KMS-11 (cell line): ENCODE data around the gene SMAD7.

Source experiments
- H2AFZ ChIP-seq: fragments of 200-600 bp; sonication (generic); 2 replicates; pipeline ENCODE4 v1.6.1; 2016; ENCODE audit warnings: antibody characterized with exemption, mixed run types, low read depth
- H3K27ac ChIP-seq: fragments of 200-600 bp; sonication (generic); 2 replicates; pipeline ENCODE4 v1.6.1; 2016; ENCODE audit warnings: mild to moderate bottlenecking, mixed run types
- H3K27me3 ChIP-seq: fragments of 200-600 bp; sonication (generic); 2 replicates; pipeline ENCODE4 v1.6.1; 2017; ENCODE audit warnings: mild to moderate bottlenecking, low read depth, mixed run types, moderate library complexity; ENCODE audit not compliant: insufficient read depth
- H3K36me3 ChIP-seq: fragments of 200-600 bp; sonication (generic); 2 replicates; pipeline ENCODE4 v1.6.1; 2017; ENCODE audit warnings: mild to moderate bottlenecking, mixed run types; ENCODE audit not compliant: insufficient read depth
- H3K4me1 ChIP-seq: fragments of 200-600 bp; sonication (generic); 2 replicates; pipeline ENCODE4 v1.6.1; 2016; ENCODE audit warnings: mild to moderate bottlenecking, low read depth, mixed run types; ENCODE audit not compliant: poor library complexity, severe bottlenecking
- H3K4me2 ChIP-seq: fragments of 200-600 bp; sonication (generic); 2 replicates; pipeline ENCODE4 v1.7.0; 2016; ENCODE audit warnings: mild to moderate bottlenecking, mixed run types
- H3K4me3 ChIP-seq: fragments of 200-600 bp; sonication (generic); IDR thresholded peaks from 2 replicates; pipeline ENCODE4 v1.6.1; 2017; ENCODE audit warnings: low read depth, low read length, mixed read lengths; ENCODE audit not compliant: insufficient read depth
- H3K79me2 ChIP-seq: fragments of 200-600 bp; sonication (generic); 2 replicates; pipeline ENCODE4 v1.6.1; 2016; ENCODE audit warnings: low read depth, mixed run types; ENCODE audit not compliant: insufficient read depth
- H3K9ac ChIP-seq: fragments of 200-600 bp; sonication (generic); 2 replicates; pipeline ENCODE4 v1.6.1; 2016; ENCODE audit warnings: mild to moderate bottlenecking, mixed run types
- H4K20me1 ChIP-seq: fragments of 200-600 bp; sonication (generic); 2 replicates; pipeline ENCODE4 v1.6.1; 2016; ENCODE audit warnings: mild to moderate bottlenecking, mixed run types; ENCODE audit not compliant: insufficient read depth
- CTCF ChIP-seq: fragments of 200-600 bp; sonication (generic); conservative IDR thresholded peaks from 2 replicates; pipeline ENCODE4 v1.6.1; 2017; ENCODE audit warnings: low read depth, mild to moderate bottlenecking, antibody characterized with exemption, low read length, moderate library complexity, mixed read lengths

The SMAD7 gene

GRCh38 chr18:48959551-48959920 is 8.8 kb upstream of the SMAD7 start:
- Histone ChIP-seq H3K4me2 (no peak overlapping the region), H3K4me1 (no peaks in the 10 kb centered on the region), H3K4me3 (no peak overlapping the region), H2AFZ (no peak overlapping the region), H3K9ac (no peak overlapping the region), H3K27ac (no peak overlapping the region), H3K27me3 (no peaks in the 10 kb centered on the region), H4K20me1 (no peaks in the 10 kb centered on the region), H3K36me3 (no peaks in the 10 kb centered on the region), H3K79me2 (no peaks in the 10 kb centered on the region)
- no peak for TF ChIP-seq CTCF

DNA sequence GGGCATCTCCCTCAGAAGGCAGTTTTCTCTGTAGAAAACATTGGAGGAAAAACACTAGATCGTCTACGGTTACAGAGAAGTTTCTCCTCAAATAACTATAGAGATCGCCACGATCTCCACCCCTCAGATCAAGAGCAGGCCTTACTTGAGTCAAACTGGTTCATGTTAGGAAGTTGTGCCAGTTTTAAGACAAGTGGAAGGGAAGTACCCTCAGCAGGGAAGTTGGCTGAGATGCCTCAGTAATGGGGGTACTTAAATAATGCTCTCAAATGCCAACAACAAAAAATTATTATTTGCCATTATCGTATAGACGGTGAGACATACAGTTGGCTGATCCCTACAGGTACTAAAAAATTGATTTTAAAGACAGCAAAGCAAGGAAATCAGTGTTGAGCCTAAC is 8.2 kb upstream of the SMAD7 start:
- no peak overlapping the region for H3K4me3 ChIP-seq
- no peak overlapping the region for H3K27ac ChIP-seq

DNA sequence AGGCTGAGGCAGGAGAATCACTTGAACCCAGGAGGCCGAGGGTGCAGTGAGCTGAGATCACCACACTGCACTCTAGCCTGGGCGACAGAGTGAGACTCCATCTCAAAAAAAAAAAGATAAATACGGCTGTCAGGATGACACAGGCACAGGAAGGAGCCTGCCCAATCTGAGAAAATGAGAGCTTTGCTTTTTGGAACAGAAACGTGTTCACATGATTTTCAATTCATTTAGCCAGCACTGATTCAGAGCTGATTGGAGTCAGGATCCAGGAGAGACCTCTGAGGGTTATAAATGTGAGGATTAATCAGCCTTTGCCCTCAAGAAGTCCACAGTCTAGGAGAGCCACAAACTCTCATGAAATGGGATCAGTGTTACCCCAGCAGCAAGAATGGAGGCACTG is 6.9 kb upstream of the SMAD7 start:
- Histone ChIP-seq H2AFZ (no peak overlapping the region), H3K27me3 (no peaks in the 10 kb centered on the region), H3K79me2 (peaks cover 8% of the 10 kb centered on the region; the same call in 1 of the 2 replicates), H3K27ac (no peak overlapping the region), H3K36me3 (no peaks in the 10 kb centered on the region), H4K20me1 (no peaks in the 10 kb centered on the region), H3K9ac (no peak overlapping the region), H3K4me2 (no peak overlapping the region), H3K4me1 (peaks cover 15% of the 10 kb centered on the region), H3K4me3 (no peak overlapping the region)
- no peak for TF ChIP-seq CTCF

More for the DNA sequence above, 8.2 kb upstream of the SMAD7 start:
- Histone ChIP-seq H3K4me2 (no peak overlapping the region), H3K9ac (no peak overlapping the region), H3K27me3 (no peaks in the 10 kb centered on the region), H2AFZ (no peak overlapping the region), H3K4me1 (peaks cover 4% of the 10 kb centered on the region), H3K36me3 (no peaks in the 10 kb centered on the region), H3K79me2 (peaks cover 4% of the 10 kb centered on the region; the same call in 1 of the 2 replicates), H4K20me1 (no peaks in the 10 kb centered on the region)
- no peak for TF ChIP-seq CTCF

- Histone ChIP-seq H4K20me1 (no peaks in the 10 kb centered on the region), H3K9ac (no peak overlapping the region), H3K36me3 (no peaks in the 10 kb centered on the region), H3K4me2 (no peak overlapping the region), H3K27me3 (no peaks in the 10 kb centered on the region), H3K27ac (no peak overlapping the region), H3K4me1 (peaks cover 15% of the 10 kb centered on the region), H3K4me3 (no peak overlapping the region), H2AFZ (no peak overlapping the region), H3K79me2 (peaks cover 8% of the 10 kb centered on the region; the same call in 1 of the 2 replicates)
- TF ChIP-seq CTCF: no peak
Observed at GRCh38 chr18:48957136-48957535, 6.4 kb upstream of the SMAD7 start.

- no peak overlapping the region for H3K4me3 ChIP-seq
Observed at GRCh38 chr18:48956356-48956755, 5.6 kb upstream of the SMAD7 start.

More at GRCh38 chr18:48956356-48956755, 5.6 kb upstream of the SMAD7 start:
- Histone ChIP-seq H3K79me2 (peaks cover 11% of the 10 kb centered on the region), H3K4me2 (no peak overlapping the region), H3K27me3 (no peaks in the 10 kb centered on the region), H3K27ac (no peak overlapping the region), H2AFZ (no peak overlapping the region), H3K9ac (no peak overlapping the region), H3K36me3 (no peaks in the 10 kb centered on the region), H3K4me1 (peaks cover 15% of the 10 kb centered on the region), H4K20me1 (no peaks in the 10 kb centered on the region)
- TF ChIP-seq CTCF: no peak
